ENCODE measurements around the gene RAB40B. TPM values are rescaled to one million over a fixed set of nuclear protein-coding genes. Genes with fewer than 3 reads are reported as not detected.
"Not testable (repeated sequence)": the region's sequence is repeated elsewhere in the genome, so short reads cannot be mapped to it uniquely, and the experiment has no call there.

RAB40B gene
- total RNA-seq, 3 donors from 2014 or later = 21.0 to 52.4 (median 23.9) TPM

GRCh38 chr17:82658331-82658730 lies 40.2 kb downstream of the RAB40B start:
- Histone ChIP-seq H3K36me3 (ENCODE audit: low read depth) (no peaks in the 10 kb centered on the region), H3K4me1 (ENCODE audit: low read depth) (peaks cover 9% of the 10 kb centered on the region), H3K9me3 (no peaks in the 10 kb centered on the region), H3K4me3 (no peak overlapping the region)
- DNase-seq (peak in 2 of 3 donors; percentile 28 to 40), ATAC-seq (no peak)
- intact Hi-C loops (cut with DNase I, micrococcal nuclease) = no loop called here
- no peak for TF ChIP-seq CTCF (IDR thresholded peaks at IDR 0.05)

GRCh38 chr17:82657926-82658325 lies 40.6 kb downstream of the RAB40B start:
- Histone ChIP-seq H3K36me3 (ENCODE audit: low read depth) (no peaks in the 10 kb centered on the region), H3K4me1 (ENCODE audit: low read depth) (peaks cover 11% of the 10 kb centered on the region), H3K9me3 (no peaks in the 10 kb centered on the region), H3K4me3 (no peak overlapping the region)
- ATAC-seq (no peak), DNase-seq (peak in 2 of 3 donors; percentile 18 to 50)
- no peak for TF ChIP-seq CTCF (IDR thresholded peaks at IDR 0.05)
- intact Hi-C loops (cut with DNase I, micrococcal nuclease) = no loop called here

GRCh38 chr17:82656266-82656665 lies 42.2 kb downstream of the RAB40B start:
- no peaks in the 10 kb centered on the region for H3K9me3 ChIP-seq
- TF ChIP-seq CTCF (IDR thresholded peaks at IDR 0.05) = no peak
- ATAC-seq (no peak), DNase-seq (peak in 1 of 3 donors; percentile 35)
- no peaks in the 10 kb centered on the region for H3K36me3 ChIP-seq (ENCODE audit: low read depth)
- H3K4me1 ChIP-seq (ENCODE audit: low read depth) = peaks cover 15% of the 10 kb centered on the region
- H3K4me3 ChIP-seq = no peak overlapping the region
- intact Hi-C loops (cut with DNase I, micrococcal nuclease) = no loop called here

- DNase-seq (peak; percentile 81 to 87 (median 83)), ATAC-seq (peak; percentile 74)
- H3K4me1 ChIP-seq (ENCODE audit: low read depth) = peaks cover 15% of the 10 kb centered on the region
- intact Hi-C loops (cut with DNase I, micrococcal nuclease) = loop anchor here in 1 of 2 donors (2.0 kb wide), 1 partner anchor 49 kb away; no protein-coding TSS in a partner anchor
- no peak overlapping the region for H3K4me3 ChIP-seq
- no peaks in the 10 kb centered on the region for H3K9me3 ChIP-seq
- H3K36me3 ChIP-seq (ENCODE audit: low read depth) = no peaks in the 10 kb centered on the region
- no peak for TF ChIP-seq CTCF (IDR thresholded peaks at IDR 0.05)
These were observed 43.0 kb downstream of the RAB40B start for GRCh38 chr17:82655523-82655922.

GRCh38 chr17:82655038-82655479 lies 43.4 kb downstream of the RAB40B start:
- peak; percentile 77 for ATAC-seq
- Histone ChIP-seq H3K4me3 (no peak overlapping the region), H3K4me1 (ENCODE audit: low read depth) (peaks cover 15% of the 10 kb centered on the region), H3K9me3 (no peaks in the 10 kb centered on the region), H3K36me3 (ENCODE audit: low read depth) (no peaks in the 10 kb centered on the region)
- peak; percentile 59 to 73 (median 62) for DNase-seq
- intact Hi-C loops (cut with DNase I, micrococcal nuclease) = loop anchor here in 1 of 2 donors (2.0 kb wide), 1 partner anchor 50 kb away; no protein-coding TSS in a partner anchor
- no peak for TF ChIP-seq CTCF (IDR thresholded peaks at IDR 0.05)

GRCh38 chr17:82654611-82655010 lies 43.9 kb downstream of the RAB40B start:
- not testable (repeated sequence) for H3K9me3 ChIP-seq; H3K4me3 ChIP-seq; H3K36me3 ChIP-seq (ENCODE audit: low read depth)
- H3K4me1 ChIP-seq (ENCODE audit: low read depth) = peaks cover 15% of the 10 kb centered on the region
- ATAC-seq (peak; percentile 24), DNase-seq (peak in 1 of 3 donors; percentile 44)
- intact Hi-C loops (cut with DNase I, micrococcal nuclease) = loop anchor here in 1 of 2 donors (2.0 kb wide), 1 partner anchor 50 kb away; no protein-coding TSS in a partner anchor

All from mucosa of descending colon (tissue), 3 donors.